Measurements from ENCODE around the gene MIR17HG.
"Not testable (repeated sequence)": the region's sequence is repeated elsewhere in the genome, so short reads cannot be mapped to it uniquely, and the experiment has no call there.

The MIR17HG gene

GRCh38 chr13:91347996-91348905 lies 764 bp downstream of the MIR17HG start:
- peak; percentile 75 for DNase-seq

- DNase-seq, result peak; percentile 96
These were observed 1.5 kb downstream of the MIR17HG start for GRCh38 chr13:91348906-91349435.

DNA sequence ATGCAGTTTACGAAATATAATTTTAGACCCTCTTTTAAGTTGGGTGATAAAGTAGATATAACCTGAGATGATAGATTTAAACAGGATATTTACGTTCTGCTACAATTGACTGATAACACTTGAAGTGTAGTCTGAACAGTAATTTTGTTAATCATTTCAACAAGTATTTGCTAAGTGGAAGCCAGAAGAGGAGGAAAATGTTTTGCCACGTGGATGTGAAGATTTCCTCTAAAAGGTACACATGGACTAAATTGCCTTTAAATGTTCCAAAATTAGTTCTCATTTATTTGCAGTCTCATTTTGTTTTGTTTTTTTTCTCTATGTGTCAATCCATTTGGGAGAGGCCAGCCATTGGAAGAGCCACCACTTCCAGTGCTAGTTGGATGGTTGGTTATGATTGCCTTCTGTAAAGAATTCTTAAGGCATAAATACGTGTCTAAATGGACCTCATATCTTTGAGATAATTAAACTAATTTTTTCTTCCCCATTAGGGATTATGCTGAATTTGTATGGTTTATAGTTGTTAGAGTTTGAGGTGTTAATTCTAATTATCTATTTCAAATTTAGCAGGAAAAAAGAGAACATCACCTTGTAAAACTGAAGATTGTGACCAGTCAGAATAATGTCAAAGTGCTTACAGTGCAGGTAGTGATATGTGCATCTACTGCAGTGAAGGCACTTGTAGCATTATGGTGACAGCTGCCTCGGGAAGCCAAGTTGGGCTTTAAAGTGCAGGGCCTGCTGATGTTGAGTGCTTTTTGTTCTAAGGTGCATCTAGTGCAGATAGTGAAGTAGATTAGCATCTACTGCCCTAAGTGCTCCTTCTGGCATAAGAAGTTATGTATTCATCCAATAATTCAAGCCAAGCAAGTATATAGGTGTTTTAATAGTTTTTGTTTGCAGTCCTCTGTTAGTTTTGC lies 2.8 kb downstream of the MIR17HG start:
- no peak for DNase-seq

- DNase-seq, result no peak
These were observed 3.6 kb downstream of the MIR17HG start for GRCh38 chr13:91351123-91351522.

DNA sequence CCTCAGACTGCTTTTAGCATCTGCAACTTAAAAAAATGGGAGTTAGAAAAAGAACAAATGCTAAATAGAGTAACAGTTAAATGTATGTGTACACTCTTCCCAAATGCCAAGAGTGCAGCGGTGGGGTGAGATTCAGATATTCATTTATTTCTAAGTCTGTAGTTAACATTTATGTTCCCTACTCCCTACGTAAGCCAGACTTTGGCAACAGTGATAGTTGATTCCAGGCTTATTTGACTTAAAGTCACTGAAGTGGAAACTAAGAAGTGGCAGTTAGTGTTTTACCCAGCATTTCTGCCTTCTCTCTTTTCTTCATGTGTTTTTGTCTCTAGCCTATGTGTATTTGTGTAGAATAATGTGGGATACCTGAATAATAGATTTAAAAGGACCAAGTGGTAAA lies 4.5 kb downstream of the MIR17HG start:
- DNase-seq, result no peak

- DNase-seq, result not testable (repeated sequence)
These were observed 5.4 kb downstream of the MIR17HG start for GRCh38 chr13:91352891-91353290.

DNA sequence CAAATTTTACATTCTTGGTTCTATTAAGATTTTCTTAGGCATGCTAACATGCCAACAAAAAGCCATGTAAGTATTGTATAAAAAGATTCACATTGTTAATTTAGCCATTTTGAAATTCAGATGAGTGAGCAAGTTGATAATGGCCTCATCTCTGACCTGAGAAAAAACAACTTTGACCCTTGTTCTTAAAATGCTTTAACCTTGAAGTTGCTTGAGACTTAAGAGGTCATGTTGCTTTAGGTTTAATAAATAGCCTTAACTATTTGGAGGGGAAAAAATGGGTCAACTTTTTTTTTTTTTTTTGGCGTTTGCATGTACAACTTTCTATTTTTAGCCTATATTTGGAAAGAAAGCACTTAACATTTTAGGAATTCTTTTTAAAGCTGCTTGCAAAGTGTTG lies 6.0 kb downstream of the MIR17HG start:
- no peak for DNase-seq

DNA sequence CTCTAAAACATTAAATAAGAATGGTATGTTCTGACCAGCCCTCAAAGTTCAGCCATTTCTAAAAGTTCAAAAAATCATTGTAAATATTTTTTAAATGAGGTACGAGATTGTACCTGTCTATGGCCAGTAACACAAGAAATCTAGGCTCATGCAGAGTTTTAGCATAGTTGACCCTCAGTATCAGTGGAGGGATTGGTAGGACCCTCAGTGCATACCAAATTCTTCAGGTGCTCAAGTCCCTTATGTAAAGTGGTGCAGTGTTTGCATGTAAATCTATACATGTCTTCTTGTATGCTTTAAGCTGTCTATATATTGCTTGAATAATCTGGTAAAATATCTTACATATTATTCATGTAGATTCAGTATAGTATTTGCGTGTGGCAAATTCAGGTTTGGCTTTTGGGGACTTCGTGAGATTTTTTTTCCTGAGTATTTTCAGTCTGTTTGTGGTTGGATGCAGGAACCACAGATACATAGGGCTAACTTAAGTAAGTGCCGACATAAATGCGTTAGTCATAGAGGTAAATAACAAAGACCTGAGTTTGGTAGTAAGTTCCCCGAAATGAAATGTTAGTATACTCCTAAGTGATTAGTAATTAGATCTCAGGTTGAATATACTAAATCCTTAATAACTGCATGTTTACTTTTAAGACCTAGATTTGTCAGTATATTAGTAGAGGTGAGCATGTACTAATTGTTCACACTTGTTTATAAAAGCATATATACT lies 7.8 kb downstream of the MIR17HG start:
- DNase-seq, result no peak

- no peak for DNase-seq
These were observed 8.6 kb downstream of the MIR17HG start for GRCh38 chr13:91355826-91356710.

- DNase-seq, result no peak
These were observed 9.6 kb downstream of the MIR17HG start for GRCh38 chr13:91356919-91357612.

DNA sequence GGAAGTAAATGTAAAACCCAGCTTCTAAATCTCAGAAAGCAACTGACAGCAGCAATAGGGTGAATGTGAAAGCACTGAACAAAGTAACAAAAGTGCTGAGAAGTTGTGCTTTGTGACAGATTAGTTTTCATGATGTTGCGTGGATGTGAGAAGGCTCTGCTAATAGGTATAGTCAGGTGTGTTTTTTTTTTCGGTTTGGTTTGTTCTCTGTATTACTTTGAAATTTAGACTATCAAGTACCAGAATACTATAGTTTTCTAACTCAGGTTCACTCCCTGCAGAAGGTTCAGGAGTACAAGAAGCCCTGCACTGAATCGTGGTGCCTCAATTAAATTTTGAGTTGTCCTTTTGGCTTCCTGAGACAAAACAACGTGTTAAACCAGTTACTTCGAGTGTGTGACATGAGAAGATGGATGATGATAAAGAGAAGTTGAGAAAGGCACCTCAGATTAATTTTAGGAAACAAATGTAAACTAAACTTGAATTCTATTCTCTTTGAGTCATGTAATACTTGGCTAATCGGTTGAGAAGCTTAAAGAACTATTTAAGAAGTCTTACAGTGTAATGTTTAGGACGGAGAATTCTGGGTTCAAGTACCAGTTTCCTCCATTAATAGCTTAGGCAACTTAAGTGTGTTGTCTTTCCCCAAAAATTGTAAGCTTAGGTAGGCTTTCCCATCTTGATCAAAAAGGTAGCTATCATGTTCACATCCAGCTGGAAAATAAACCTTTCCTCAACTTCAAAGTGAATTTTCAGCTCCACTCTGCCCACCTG lies 10.3 kb downstream of the MIR17HG start:
- no peak for DNase-seq

DNA sequence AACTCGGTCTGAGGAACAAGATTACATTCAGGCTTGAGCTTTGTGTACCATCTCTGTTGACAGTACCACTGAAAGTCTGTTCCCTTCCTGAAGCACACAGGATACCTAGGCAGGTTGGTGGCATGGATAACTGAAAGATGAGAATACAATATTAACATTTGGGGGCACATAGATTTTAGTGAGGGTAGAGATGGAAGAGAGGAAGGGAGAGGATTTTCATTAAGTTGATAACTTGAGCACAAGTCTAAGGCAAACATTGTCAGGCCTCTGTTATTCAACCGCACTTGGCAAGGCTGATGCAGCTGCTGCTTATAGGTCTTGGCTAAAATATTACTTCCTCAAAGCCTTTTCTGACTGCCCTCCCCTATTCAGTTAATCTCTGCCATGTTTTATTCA lies 10.9 kb downstream of the MIR17HG start:
- no peak for DNase-seq

DNA sequence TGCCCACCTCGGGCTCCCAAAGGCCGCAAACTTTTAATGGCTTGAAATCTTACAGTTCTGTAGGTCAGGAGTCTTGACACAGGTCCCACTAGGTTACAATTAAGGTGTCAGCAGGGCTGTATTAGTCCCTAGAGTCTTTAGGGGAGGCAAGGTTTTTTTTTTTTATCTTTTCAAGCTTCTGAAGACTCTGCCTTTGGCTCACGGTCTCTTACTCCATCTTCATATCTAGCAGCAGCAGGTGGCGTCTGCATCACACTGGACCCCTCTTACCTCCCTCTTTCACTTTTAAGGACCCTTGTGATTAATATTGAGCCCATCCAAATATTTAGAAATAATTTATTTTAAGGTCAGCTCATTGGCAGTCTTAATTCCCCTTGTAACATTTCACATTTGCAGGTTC lies 11.6 kb downstream of the MIR17HG start:
- DNase-seq, result no peak

- no peak for DNase-seq
These were observed 12.1 kb downstream of the MIR17HG start for GRCh38 chr13:91359631-91360030.

- DNase-seq, result no peak
These were observed 12.8 kb downstream of the MIR17HG start for GRCh38 chr13:91360246-91360751.

- no peak for DNase-seq
These were observed 14.3 kb downstream of the MIR17HG start for GRCh38 chr13:91361755-91362271.

GRCh38 chr13:91362908-91363307 lies 15.4 kb downstream of the MIR17HG start:
- no peak for DNase-seq

GRCh38 chr13:91368101-91368500 lies 20.6 kb downstream of the MIR17HG start:
- no peak for DNase-seq

GRCh38 chr13:91368676-91369440 lies 21.4 kb downstream of the MIR17HG start:
- DNase-seq, result no peak

All from stimulated activated CD8-positive, alpha-beta memory T cell treated with anti-CD3 and anti-CD28 coated beads, Interleukin-4, amount 100 ng/mL, for 48 hours (primary cell).